ENCODE data around the gene DND1.
"Not testable (repeated sequence)": the region's sequence is repeated elsewhere in the genome, so short reads cannot be mapped to it uniquely, and the experiment has no call there.

DND1 gene

GRCh38 chr5:140671472-140672125, 1.8 kb downstream of the DND1 start:
- DNase-seq, result no peak

DNA sequence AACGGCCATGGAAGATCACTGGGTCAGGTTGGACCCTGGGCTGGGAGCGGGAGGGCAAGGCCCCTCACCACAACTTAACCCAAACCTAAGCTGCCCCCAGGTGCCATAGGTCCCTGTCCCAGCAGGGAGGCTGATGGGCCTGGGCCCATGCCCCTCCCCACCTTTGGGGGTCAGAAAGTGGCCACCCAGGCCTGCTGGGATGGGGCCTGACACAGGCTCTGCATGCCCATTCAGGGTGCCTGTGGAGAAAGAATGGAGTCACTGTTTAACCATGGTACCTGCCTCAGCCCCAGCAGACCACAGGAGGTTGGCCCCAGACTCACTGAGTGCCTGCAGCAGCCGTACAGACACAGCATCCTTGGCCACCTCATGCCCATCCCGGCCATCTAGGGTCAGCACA, 2.3 kb downstream of the DND1 start:
- DNase-seq, result not testable (repeated sequence)

GRCh38 chr5:140664359-140665119, 8.8 kb downstream of the DND1 start, which contains the start of gene WDR55:
Gene WDR55, plus strand, starts transcription at chr5:140664904. Its CDS starts 9 bp downstream, at chr5:140664913.
- DNase-seq, result peak; percentile 80 to 90

GRCh38 chr5:140664030-140664358, 9.4 kb downstream of the DND1 start:
- no peak for DNase-seq

DNA sequence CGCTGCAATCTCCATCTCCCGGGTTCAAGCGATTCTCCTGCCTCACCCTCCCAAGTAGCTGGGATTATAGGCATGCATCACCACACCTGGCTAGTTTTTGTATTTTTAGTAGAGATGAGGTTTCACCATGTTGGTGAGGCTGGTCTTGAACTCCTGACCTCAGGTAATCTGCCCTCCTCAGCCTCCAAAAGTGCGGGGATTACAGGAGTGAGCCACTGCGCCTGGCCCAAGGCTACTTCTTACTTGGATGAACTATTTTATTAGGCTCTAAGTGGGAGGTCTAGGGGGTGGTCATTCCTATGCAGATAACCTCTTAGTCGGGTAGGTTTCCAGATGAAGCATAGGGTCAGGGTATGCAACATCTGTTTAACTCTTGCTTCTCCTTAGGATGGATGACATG, 13.0 kb downstream of the DND1 start:
- not testable (repeated sequence) for DNase-seq

DNA sequence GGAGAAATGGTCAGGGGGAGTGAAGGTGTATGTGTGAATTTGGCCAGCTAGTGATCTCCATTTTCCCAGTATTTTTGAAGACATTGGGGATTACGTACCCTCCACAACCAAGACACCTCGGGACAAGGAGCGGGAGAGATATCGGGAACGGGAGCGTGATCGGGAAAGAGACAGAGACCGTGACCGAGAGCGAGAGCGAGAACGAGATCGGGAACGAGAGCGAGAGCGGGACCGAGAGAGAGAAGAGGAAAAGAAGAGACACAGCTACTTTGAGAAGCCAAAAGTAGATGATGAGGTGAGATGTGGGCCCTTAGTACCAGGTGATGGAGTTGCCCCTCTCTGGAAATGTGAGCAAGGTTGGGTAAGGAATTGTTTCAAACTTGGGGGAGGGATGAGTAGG, 14.5 kb downstream of the DND1 start:
- DNase-seq, result no peak

- DNase-seq, result no peak
Observed at GRCh38 chr5:140647042-140647419, 26.3 kb downstream of the DND1 start.

- no peak for DNase-seq
Observed at GRCh38 chr5:140642718-140643117, 30.7 kb downstream of the DND1 start.

- DNase-seq, result no peak
Observed at GRCh38 chr5:140641716-140642115, 31.7 kb downstream of the DND1 start.

- peak; percentile 88 to 89 for DNase-seq
Observed at GRCh38 chr5:140639148-140639981, 34.0 kb downstream of the DND1 start, which contains the start of gene TMCO6. Gene TMCO6, plus strand, starts transcription at chr5:140639451. Its CDS starts 77 bp downstream, at chr5:140639528.

GRCh38 chr5:140638898-140639147, 34.6 kb downstream of the DND1 start:
- DNase-seq, result not testable (repeated sequence)

- DNase-seq, result no peak
Observed at GRCh38 chr5:140637371-140638100, 35.8 kb downstream of the DND1 start.

- DNase-seq, result no peak
Observed at GRCh38 chr5:140635291-140636257, 37.8 kb downstream of the DND1 start.

DNA sequence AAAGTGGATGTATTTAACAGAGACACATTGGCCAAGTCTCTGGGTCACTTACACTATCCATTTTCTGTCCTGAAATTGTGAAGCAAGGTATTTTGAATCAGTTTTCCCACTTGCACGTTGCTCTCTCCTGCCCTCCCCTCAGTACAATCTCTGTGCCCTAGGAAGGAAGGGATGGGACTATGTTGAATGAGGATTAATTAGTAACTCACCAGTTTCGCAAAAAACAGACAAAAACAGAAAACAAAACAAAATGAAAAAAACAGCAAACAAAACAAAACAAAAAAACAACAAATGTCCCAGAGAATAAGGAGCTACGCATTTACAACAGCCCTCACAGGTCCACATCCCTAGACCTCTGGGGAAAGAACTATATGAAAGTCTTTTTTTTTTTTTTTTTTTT, 39.3 kb downstream of the DND1 start:
- no peak for DNase-seq

DNA sequence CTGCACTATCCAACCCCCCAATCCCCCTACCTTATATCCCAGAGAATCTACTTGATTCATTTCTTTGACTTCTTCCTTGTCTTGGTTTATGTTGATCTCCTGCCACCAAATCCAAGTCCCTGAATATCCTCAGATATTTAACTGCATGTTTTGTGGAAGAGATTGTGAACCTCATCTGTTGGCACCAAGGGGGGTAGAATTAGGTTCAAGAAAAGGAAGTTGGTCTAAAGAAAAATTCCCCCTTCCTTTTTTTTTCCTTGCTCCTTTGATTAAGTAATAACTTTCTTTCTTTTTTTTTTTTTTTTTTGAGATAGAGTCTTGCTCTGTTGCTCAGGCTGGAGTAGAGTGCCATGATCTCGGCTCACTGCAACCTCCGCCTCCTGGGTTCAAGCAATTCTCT, 39.9 kb downstream of the DND1 start:
- DNase-seq, result no peak

- DNase-seq, result no peak
Observed at GRCh38 chr5:140633021-140633471, 40.3 kb downstream of the DND1 start, which contains the start of gene CD14. Gene CD14, minus strand, starts transcription at chr5:140633175. Its CDS starts 104 bp downstream, at chr5:140633071.

GRCh38 chr5:140632366-140633020, 40.9 kb downstream of the DND1 start:
- DNase-seq, result no peak

GRCh38 chr5:140631831-140632365, 41.5 kb downstream of the DND1 start:
- DNase-seq, result no peak

GRCh38 chr5:140631036-140631417, 42.3 kb downstream of the DND1 start:
- DNase-seq, result no peak

DNA sequence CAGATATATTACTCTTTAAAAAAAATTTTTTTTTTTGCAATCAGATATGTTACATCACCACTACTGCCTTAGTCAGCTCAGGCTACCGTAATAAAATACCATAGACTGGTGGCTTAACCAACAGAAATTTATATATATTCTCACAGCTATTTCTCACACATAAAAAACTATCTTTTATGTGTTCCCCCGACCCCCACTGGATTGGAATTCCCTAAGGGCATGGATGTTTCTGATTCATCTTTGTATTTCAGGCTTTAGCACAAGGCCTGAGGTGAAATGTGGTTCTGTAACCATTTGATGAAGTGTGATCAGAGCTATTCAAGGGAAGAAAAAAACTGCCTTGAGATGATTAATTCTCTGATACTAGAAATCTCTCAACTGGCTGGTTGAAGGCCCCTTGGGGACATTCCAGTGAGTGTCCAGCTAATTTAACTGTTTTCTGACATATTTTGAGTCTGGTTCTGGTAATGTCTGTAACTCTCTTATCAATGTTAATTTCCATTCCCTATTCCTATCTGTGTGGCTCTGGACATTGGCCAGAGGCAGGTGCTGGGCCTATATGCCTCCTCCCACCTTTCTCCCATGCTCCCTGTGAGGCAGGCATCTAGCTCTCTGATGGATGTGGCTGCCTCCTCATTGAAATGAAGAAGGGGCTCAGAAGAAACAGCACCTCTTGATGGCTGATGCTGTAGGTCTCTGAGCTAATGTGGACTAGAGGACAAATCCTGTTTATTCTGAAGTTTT, 42.9 kb downstream of the DND1 start:
- DNase-seq, result no peak
